ENCODE results near the gene ZNF385C. TPM values are rescaled to one million over a fixed set of nuclear protein-coding genes. Genes with fewer than 3 reads are reported as not detected.

Gene ZNF385C
- total and polyA plus RNA-seq, 2 donors: 0.66 to 1.1 TPM

DNA sequence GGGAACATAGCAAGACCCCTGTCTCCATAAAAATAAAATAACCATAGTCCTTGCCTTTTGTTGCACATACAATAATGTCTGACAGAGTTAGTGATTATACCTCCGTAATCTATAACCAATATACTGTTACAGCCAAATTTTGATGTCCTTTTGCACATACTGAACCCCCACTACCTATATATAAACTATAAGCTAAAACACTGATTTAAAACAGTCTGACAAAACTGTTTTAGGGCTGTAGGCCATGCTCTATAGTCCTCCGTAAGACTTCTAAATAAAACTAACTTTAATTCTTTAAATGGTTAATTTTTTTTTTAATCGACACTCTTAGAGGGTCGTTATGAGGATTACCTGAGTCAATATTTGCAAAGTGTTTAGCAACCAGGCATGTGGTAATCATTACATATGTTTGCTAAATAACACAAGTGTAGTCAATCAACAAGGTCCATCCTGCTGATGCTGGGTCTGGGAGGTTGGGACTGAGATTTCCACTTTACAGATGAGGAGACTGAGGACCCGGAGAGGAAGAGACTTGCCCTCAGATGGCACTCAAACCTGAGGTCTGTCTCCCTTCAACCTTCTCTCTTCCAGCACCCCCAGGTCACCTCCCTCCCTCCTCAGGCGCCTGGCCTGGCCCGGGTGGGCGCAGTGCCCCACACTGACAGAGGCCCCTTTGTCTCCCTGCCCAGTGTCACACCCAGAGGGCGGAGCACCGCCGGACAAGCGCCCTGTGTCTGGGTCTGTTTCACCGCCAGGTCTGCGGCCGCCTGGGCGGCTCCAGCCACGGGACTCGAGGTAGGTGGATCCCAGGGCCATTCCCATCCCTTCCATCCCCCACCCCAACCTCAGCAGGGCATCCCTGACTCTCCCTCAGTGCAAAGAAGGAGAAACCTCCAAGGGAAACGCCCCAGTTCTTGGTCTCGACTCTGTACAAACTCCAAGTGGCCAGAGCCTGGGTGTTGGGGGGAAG is 10.3 kb downstream of the ZNF385C start:
- H3K27me3 ChIP-seq (ENCODE audit: control insufficient read depth in 2 of 2, insufficient read depth in 1 of 2, low read length in 1 of 2): peaks cover 0 to 3% of the 10 kb centered on the region in 2 donors
- H3K4me1 ChIP-seq (ENCODE audit: control insufficient read depth in 2 of 2, insufficient read depth in 2 of 2, low read length in 2 of 2): peaks cover 0 to 6% of the 10 kb centered on the region in 2 donors
- no peak overlapping the region for H3K4me3 ChIP-seq (ENCODE audit: low read length in 2 of 2)
- no peak for DNase-seq (ENCODE audit: low read depth in 6 of 9, low spot score in 9 of 9)
- 93% methylated on average over 20 of the region's 20 CpGs for WGBS
- H3K27ac ChIP-seq (ENCODE audit: low read depth in 1 of 2, low read length in 1 of 2): no peak overlapping the region
- H3K9me3 ChIP-seq (ENCODE audit: control insufficient read depth in 2 of 2, insufficient read depth in 1 of 2, low read length in 1 of 2): no peaks in the 10 kb centered on the region
- no peaks in the 10 kb centered on the region for H3K36me3 ChIP-seq (ENCODE audit: control insufficient read depth in 2 of 2, insufficient read depth in 2 of 2, low read length in 1 of 2)

- 94% methylated on average over 7 of the region's 7 CpGs for WGBS
- H3K36me3 ChIP-seq (ENCODE audit: control insufficient read depth in 2 of 2, insufficient read depth in 2 of 2, low read length in 1 of 2): no peaks in the 10 kb centered on the region
Observed at GRCh38 chr17:42087042-42087701, 11.1 kb downstream of the ZNF385C start.

DNA sequence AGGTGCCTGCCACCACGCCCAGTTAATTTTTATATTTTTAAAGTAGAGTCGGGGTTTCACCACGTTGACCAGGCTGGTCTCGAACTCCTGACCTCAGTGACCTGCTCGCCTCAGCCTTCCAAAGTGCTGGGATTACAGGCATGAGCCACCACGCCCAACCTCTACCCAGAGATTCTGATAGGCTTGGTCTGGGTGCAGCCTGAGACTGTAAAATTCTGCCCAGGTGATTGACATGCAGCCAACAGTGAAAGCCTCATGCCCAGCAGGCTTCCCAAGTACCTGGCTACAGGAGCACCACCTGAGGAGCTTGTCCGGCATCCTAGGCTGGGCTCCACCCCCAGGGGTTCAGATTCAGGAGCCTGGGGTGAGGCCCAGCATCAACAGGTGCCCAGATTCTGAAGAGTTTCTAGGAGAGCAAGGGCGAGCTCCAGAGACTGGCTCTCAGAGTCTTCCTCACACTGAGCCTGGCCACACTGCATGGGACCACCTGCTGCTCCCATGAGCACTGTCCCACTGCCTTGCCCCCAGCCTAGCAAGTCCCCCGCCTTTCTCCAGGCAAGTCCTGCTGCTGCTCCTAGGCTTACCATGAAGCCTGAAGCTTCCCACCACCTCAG is 16.6 kb downstream of the ZNF385C start:
- DNase-seq (ENCODE audit: low read depth in 6 of 9, low spot score in 9 of 9): no peak
- Histone ChIP-seq H3K9me3 (ENCODE audit: control insufficient read depth in 2 of 2, insufficient read depth in 1 of 2, low read length in 1 of 2) (no peaks in the 10 kb centered on the region), H3K27me3 (ENCODE audit: control insufficient read depth in 2 of 2, insufficient read depth in 1 of 2, low read length in 1 of 2) (no peaks in the 10 kb centered on the region), H3K4me1 (ENCODE audit: control insufficient read depth in 2 of 2, insufficient read depth in 2 of 2, low read length in 2 of 2) (no peaks in the 10 kb centered on the region), H3K36me3 (ENCODE audit: control insufficient read depth in 2 of 2, insufficient read depth in 2 of 2, low read length in 1 of 2) (no peaks in the 10 kb centered on the region), H3K4me3 (ENCODE audit: low read length in 2 of 2) (no peak overlapping the region), H3K27ac (ENCODE audit: low read depth in 1 of 2, low read length in 1 of 2) (no peak overlapping the region)
- 95% methylated on average over 9 of the region's 9 CpGs for WGBS

More at GRCh38 chr17:42087042-42087701, 11.1 kb downstream of the ZNF385C start:
- no peak overlapping the region for H3K27ac ChIP-seq (ENCODE audit: low read depth in 1 of 2, low read length in 1 of 2)
- H3K27me3 ChIP-seq (ENCODE audit: control insufficient read depth in 2 of 2, insufficient read depth in 1 of 2, low read length in 1 of 2): peaks cover 0 to 3% of the 10 kb centered on the region in 2 donors
- DNase-seq (ENCODE audit: low read depth in 6 of 9, low spot score in 9 of 9): no peak
- no peaks in the 10 kb centered on the region for H3K9me3 ChIP-seq (ENCODE audit: control insufficient read depth in 2 of 2, insufficient read depth in 1 of 2, low read length in 1 of 2)
- H3K4me3 ChIP-seq (ENCODE audit: low read length in 2 of 2): no peak overlapping the region
- H3K4me1 ChIP-seq (ENCODE audit: control insufficient read depth in 2 of 2, insufficient read depth in 2 of 2, low read length in 2 of 2): no peaks in the 10 kb centered on the region

DNA sequence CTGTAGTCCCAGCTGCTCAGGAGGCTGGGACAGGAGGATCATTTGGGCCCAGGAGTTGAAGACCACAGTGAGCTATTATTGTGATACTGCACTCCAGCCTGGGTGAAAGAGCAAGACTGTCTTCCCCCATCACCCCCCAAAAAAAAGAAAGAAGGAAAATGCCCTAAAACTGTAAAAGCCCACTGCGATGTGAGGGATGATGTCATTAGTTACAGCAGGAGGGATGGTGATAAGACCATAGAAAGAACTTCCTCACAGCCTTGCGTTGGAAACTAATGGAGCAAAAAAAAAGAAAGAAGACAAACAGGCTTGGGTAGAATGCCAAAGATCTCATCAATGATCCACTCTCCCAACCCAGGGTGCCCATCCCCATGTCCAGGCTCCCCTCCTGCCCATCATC is 18.7 kb downstream of the ZNF385C start:
- WGBS: 98% methylated on average over 2 of the region's 2 CpGs
- Histone ChIP-seq H3K4me3 (ENCODE audit: low read length in 2 of 2) (no peak overlapping the region), H3K36me3 (ENCODE audit: control insufficient read depth in 2 of 2, insufficient read depth in 2 of 2, low read length in 1 of 2) (no peaks in the 10 kb centered on the region), H3K4me1 (ENCODE audit: control insufficient read depth in 2 of 2, insufficient read depth in 2 of 2, low read length in 2 of 2) (no peaks in the 10 kb centered on the region), H3K27ac (ENCODE audit: low read depth in 1 of 2, low read length in 1 of 2) (no peak overlapping the region), H3K27me3 (ENCODE audit: control insufficient read depth in 2 of 2, insufficient read depth in 1 of 2, low read length in 1 of 2) (no peaks in the 10 kb centered on the region), H3K9me3 (ENCODE audit: control insufficient read depth in 2 of 2, insufficient read depth in 1 of 2, low read length in 1 of 2) (no peaks in the 10 kb centered on the region)
- no peak for DNase-seq (ENCODE audit: low read depth in 6 of 9, low spot score in 9 of 9)

DNA sequence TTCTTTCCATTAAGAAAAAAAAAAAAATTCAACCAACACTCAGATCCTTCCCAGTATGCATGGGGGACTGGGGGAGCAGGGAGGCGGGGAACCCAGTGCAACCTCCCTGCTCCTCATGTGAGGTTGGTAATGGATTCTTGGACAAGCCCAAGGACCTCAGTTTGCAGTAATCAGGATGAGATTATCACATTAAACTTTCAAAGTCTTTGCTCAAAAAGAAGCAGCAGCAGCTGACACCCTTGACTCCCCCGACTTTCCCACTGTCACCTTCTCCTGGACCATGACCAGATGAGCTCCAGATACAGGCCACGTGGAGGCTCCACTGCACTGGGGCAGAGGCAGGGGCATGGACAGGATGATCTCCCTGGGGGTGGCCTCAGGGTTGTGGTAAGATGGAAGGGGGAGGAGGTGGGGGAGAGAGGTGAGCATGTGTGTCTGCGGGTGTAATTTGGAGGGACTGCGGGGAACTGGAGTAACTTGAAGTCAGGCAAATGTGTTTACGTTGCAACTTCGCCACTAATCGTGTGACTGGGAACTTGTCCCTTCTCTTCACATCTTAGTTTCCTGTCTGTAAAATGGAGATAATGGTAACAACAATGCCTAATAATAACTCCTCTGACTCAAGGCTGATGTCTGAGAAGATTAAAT is 19.8 kb downstream of the ZNF385C start:
- no peaks in the 10 kb centered on the region for H3K9me3 ChIP-seq (ENCODE audit: control insufficient read depth in 2 of 2, insufficient read depth in 1 of 2, low read length in 1 of 2)
- no peak for DNase-seq (ENCODE audit: low read depth in 6 of 9, low spot score in 9 of 9)
- WGBS: 91% methylated on average over 8 of the region's 8 CpGs

DNA sequence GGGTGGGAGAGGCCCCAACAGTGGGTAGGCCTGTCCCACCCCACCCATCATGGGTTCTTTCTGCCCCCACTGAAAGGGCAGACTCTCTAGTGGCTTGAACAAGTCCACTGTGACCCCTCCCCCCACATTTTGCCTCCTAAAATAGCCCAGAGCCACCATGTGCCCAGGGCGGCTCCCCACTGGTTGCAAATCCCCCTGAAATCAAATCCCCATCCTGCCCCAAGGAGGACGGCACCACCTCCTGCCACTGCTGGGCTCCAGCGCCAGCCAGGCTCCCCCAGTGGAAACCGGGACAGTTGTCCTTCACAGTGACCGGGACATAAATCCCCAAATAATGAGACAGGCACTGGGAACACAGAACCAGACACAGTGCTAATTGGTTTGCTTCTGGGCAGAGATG is 20.5 kb downstream of the ZNF385C start:
- Histone ChIP-seq H3K27me3 (ENCODE audit: control insufficient read depth in 2 of 2, insufficient read depth in 1 of 2, low read length in 1 of 2) (peaks cover 0 to 2% of the 10 kb centered on the region in 2 donors), H3K4me3 (ENCODE audit: low read length in 2 of 2) (no peak overlapping the region), H3K36me3 (ENCODE audit: control insufficient read depth in 2 of 2, insufficient read depth in 2 of 2, low read length in 1 of 2) (no peaks in the 10 kb centered on the region), H3K4me1 (ENCODE audit: control insufficient read depth in 2 of 2, insufficient read depth in 2 of 2, low read length in 2 of 2) (peaks cover 0 to 13% of the 10 kb centered on the region in 2 donors), H3K9me3 (ENCODE audit: control insufficient read depth in 2 of 2, insufficient read depth in 1 of 2, low read length in 1 of 2) (no peaks in the 10 kb centered on the region), H3K27ac (ENCODE audit: low read depth in 1 of 2, low read length in 1 of 2) (no peak overlapping the region)
- no peak for DNase-seq (ENCODE audit: low read depth in 6 of 9, low spot score in 9 of 9)
- WGBS: 95% methylated on average over 5 of the region's 5 CpGs

More for the DNA sequence above, 19.8 kb downstream of the ZNF385C start:
- no peaks in the 10 kb centered on the region for H3K36me3 ChIP-seq (ENCODE audit: control insufficient read depth in 2 of 2, insufficient read depth in 2 of 2, low read length in 1 of 2)
- no peak overlapping the region for H3K27ac ChIP-seq (ENCODE audit: low read depth in 1 of 2, low read length in 1 of 2)
- peaks cover 0 to 5% of the 10 kb centered on the region in 2 donors for H3K4me1 ChIP-seq (ENCODE audit: control insufficient read depth in 2 of 2, insufficient read depth in 2 of 2, low read length in 2 of 2)
- H3K27me3 ChIP-seq (ENCODE audit: control insufficient read depth in 2 of 2, insufficient read depth in 1 of 2, low read length in 1 of 2): no peaks in the 10 kb centered on the region
- H3K4me3 ChIP-seq (ENCODE audit: low read length in 2 of 2): no peak overlapping the region

DNA sequence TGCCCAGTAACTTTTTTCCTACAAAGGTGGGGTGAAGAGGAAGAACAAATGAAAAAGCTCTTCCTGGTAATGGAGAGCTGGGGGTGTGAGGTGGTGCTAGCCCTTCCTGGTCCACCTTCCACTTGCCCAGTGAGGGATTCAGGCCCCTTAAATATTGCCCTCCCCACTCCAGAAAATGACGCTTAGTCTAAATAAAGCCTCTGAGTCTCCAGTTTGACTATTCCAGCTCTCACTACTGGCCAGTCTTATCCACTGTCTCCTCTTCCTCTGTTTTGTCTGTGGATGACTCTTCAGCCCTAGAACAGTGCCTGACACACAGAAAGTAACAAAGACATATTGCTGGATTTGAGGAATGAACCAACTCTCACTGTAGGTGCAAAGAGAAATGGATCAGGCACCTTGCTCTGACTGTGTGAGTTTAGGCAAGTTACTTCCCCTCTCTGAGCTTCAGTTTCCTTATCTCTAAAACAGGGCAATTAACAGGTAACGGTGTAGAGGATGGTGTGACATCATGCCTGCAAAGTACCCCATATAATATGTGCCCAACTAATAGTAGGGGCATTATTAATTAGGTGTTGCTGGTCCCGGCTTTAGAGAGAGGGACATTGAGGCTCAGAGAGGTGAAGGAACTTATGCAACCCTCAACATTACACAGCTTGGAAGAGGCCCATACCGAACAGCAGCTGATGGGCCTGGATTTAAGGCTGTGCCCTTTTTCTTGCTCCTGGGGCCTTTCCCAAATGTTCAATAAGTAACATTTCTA is 21.3 kb downstream of the ZNF385C start:
- H3K4me3 ChIP-seq (ENCODE audit: low read length in 2 of 2): no peak overlapping the region
- peaks cover 0 to 7% of the 10 kb centered on the region in 2 donors for H3K27me3 ChIP-seq (ENCODE audit: control insufficient read depth in 2 of 2, insufficient read depth in 1 of 2, low read length in 1 of 2)
- H3K27ac ChIP-seq (ENCODE audit: low read depth in 1 of 2, low read length in 1 of 2): no peak overlapping the region
- WGBS: 95% methylated on average over 4 of the region's 4 CpGs
- no peaks in the 10 kb centered on the region for H3K36me3 ChIP-seq (ENCODE audit: control insufficient read depth in 2 of 2, insufficient read depth in 2 of 2, low read length in 1 of 2)
- no peaks in the 10 kb centered on the region for H3K9me3 ChIP-seq (ENCODE audit: control insufficient read depth in 2 of 2, insufficient read depth in 1 of 2, low read length in 1 of 2)
- DNase-seq (ENCODE audit: low read depth in 6 of 9, low spot score in 9 of 9): no peak
- H3K4me1 ChIP-seq (ENCODE audit: control insufficient read depth in 2 of 2, insufficient read depth in 2 of 2, low read length in 2 of 2): peaks cover under 1 to 17% of the 10 kb centered on the region in 2 donors

GRCh38 chr17:42075789-42076188 is 22.5 kb downstream of the ZNF385C start:
- DNase-seq (ENCODE audit: low read depth in 6 of 9, low spot score in 9 of 9): no peak
- H3K4me1 ChIP-seq (ENCODE audit: control insufficient read depth in 2 of 2, insufficient read depth in 2 of 2, low read length in 2 of 2): peaks cover 3 to 25% of the 10 kb centered on the region in 2 donors
- H3K4me3 ChIP-seq (ENCODE audit: low read length in 2 of 2): no peak overlapping the region
- H3K27ac ChIP-seq (ENCODE audit: low read depth in 1 of 2, low read length in 1 of 2): no peak overlapping the region
- no peaks in the 10 kb centered on the region for H3K9me3 ChIP-seq (ENCODE audit: control insufficient read depth in 2 of 2, insufficient read depth in 1 of 2, low read length in 1 of 2)
- 96% methylated on average over 6 of the region's 6 CpGs for WGBS
- H3K27me3 ChIP-seq (ENCODE audit: control insufficient read depth in 2 of 2, insufficient read depth in 1 of 2, low read length in 1 of 2): peaks cover 0 to 11% of the 10 kb centered on the region in 2 donors
- no peaks in the 10 kb centered on the region for H3K36me3 ChIP-seq (ENCODE audit: control insufficient read depth in 2 of 2, insufficient read depth in 2 of 2, low read length in 1 of 2)
